SK-N-SH (cell line): ENCODE results near the gene PAPLN. TPM values are rescaled to one million over a fixed set of nuclear protein-coding genes. Genes with fewer than 3 reads are reported as not detected.

Experiments
- CTCF ChIA-PET: fragments of 300-600, 350-600 bp; formaldehyde crosslinking; extraction: SDS; loops from one replicate; lab custom pipeline; 2021; lab: Yijun Ruan, JAX
- POLR2A ChIA-PET: fragments of 350-600 bp; sonication (Branson Sonifier 250); formaldehyde crosslinking; extraction: SDS; loops from one replicate; lab custom pipeline; 2020; ENCODE audit warnings: antibody characterized with exemption, inconsistent platforms; lab: Yijun Ruan, JAX
- DNase-seq: peaks from one replicate; pipeline ENCODE4 v3.0.0; 2012
- H2AFZ ChIP-seq: fragments of 200-600 bp; sonication (generic); 2 replicates; pipeline ENCODE4 v1.8.1; 2016; ENCODE audit warnings: antibody characterized with exemption, mild to moderate bottlenecking, low read depth
- H3F3A ChIP-seq: fragments of 200-600 bp; sonication (generic); replicated peaks from 2 replicates; pipeline ENCODE3; 2016; ENCODE audit warnings: antibody characterized with exemption, mild to moderate bottlenecking; ENCODE audit not compliant: insufficient read depth
- H3K27ac ChIP-seq, 2 experiments: fragments of 200-500 bp in 1 of 2; fragments of 200-600 bp in 1 of 2; sonication (Bioruptor generic) in 1 of 2; sonication (generic), shearing (Covaris generic) in 1 of 2; 2 replicates each; pipeline versions ENCODE4 v1.5.1 to v1.6.1; 2014 to 2016; ENCODE audit warnings: low read depth in 2 of 2, inconsistent platforms in 1 of 2, low read length in 1 of 2, mild to moderate bottlenecking in 1 of 2, mixed read lengths in 1 of 2
- H3K27me3 ChIP-seq: fragments of 200-600 bp; sonication (generic), shearing (Covaris generic); 2 replicates; pipeline ENCODE4 v1.6.1; 2016; ENCODE audit warnings: mixed run types; ENCODE audit not compliant: insufficient read depth
- H3K36me3 ChIP-seq, 2 experiments: fragments of 200-500 bp in 1 of 2; fragments of 200-600 bp in 1 of 2; sonication (Bioruptor generic) in 1 of 2; sonication (generic) in 1 of 2; replicated peaks in 1 of 2; 2 replicates each; pipeline versions ENCODE3 to v1.5.1; 2014 to 2016; ENCODE audit warnings: low read length in 1 of 2, mild to moderate bottlenecking in 1 of 2; ENCODE audit not compliant: insufficient read depth in 2 of 2, control insufficient read depth in 1 of 2
- H3K4me1 ChIP-seq, 2 experiments: fragments of 200-500 bp in 1 of 2; fragments of 200-600 bp in 1 of 2; sonication (Bioruptor generic) in 1 of 2; sonication (generic), shearing (Covaris generic) in 1 of 2; 2 replicates each; pipeline versions ENCODE4 v1.5.1 to v1.6.1; 2014 to 2016; ENCODE audit warnings: low read depth in 1 of 2, low read length in 1 of 2, mixed run types in 1 of 2; ENCODE audit not compliant: insufficient read depth in 2 of 2, control insufficient read depth in 1 of 2
- H3K4me2 ChIP-seq: fragments of 200-600 bp; sonication (generic), shearing (Covaris generic); 2 replicates; pipeline ENCODE4 v1.6.1; 2017; ENCODE audit warnings: mixed run types
- H3K4me3 ChIP-seq, 2 experiments: fragments of 200-500 bp in 1 of 2; fragments of 200-600 bp in 1 of 2; sonication (Bioruptor generic) in 1 of 2; sonication (generic), shearing (Covaris generic) in 1 of 2; 2 replicates each; pipeline versions ENCODE4 v1.5.1 to v1.8.1; 2014 to 2016; ENCODE audit warnings: low read depth in 2 of 2, inconsistent platforms in 1 of 2, low read length in 1 of 2, mild to moderate bottlenecking in 1 of 2, mixed read lengths in 1 of 2, moderate library complexity in 1 of 2
- H3K79me2 ChIP-seq: fragments of 200-600 bp; sonication (generic); 2 replicates; pipeline ENCODE4 v1.8.1; 2017; ENCODE audit warnings: mild to moderate bottlenecking; ENCODE audit not compliant: insufficient read depth
- H3K9ac ChIP-seq: fragments of 200-600 bp; sonication (generic); 2 replicates; pipeline ENCODE4 v1.6.1; 2017; ENCODE audit warnings: mixed run types
- H3K9me2 ChIP-seq: fragments of 200-600 bp; sonication (generic); 2 replicates; pipeline ENCODE4 v1.6.1; 2017; ENCODE audit warnings: mixed run types
- H3K9me3 ChIP-seq: fragments of 200-600 bp; sonication (generic); 2 replicates; pipeline ENCODE4 v1.6.1; 2017; ENCODE audit warnings: mixed run types, mild to moderate bottlenecking, moderate library complexity
- H4K20me1 ChIP-seq: fragments of 200-600 bp; sonication (generic); 2 replicates; pipeline ENCODE4 v1.6.1; 2017; ENCODE audit warnings: mild to moderate bottlenecking, mixed run types; ENCODE audit not compliant: insufficient read depth
- ELF1 ChIP-seq: IDR thresholded peaks from 2 replicates; pipeline ENCODE4 v1.4.0; 2012
- EZH2phosphoT487 ChIP-seq: fragments of 200-600 bp; sonication (generic); IDR thresholded peaks from 2 replicates; pipeline ENCODE4 v1.6.1; 2017; ENCODE audit warnings: low read depth, mixed run types, mild to moderate bottlenecking, antibody characterized with exemption, moderate library complexity, borderline replicate concordance
- FOSL2 ChIP-seq: IDR thresholded peaks from 2 replicates; pipeline ENCODE4 v1.4.0; 2012; ENCODE audit warnings: low read depth, mild to moderate bottlenecking, moderate library complexity, borderline replicate concordance
- JUND ChIP-seq: IDR thresholded peaks from 2 replicates; pipeline ENCODE4 v1.4.0; 2012
- MEF2A ChIP-seq: IDR thresholded peaks from 2 replicates; pipeline ENCODE4 v1.4.0; 2012; ENCODE audit warnings: low read depth, borderline replicate concordance
- RAD21 ChIP-seq: IDR thresholded peaks from 2 replicates; pipeline ENCODE4 v1.6.1; 2012; ENCODE audit warnings: mild to moderate bottlenecking, low read length
- RCOR1 ChIP-seq: fragments of 150-350 bp; IDR thresholded peaks from 2 replicates; pipeline ENCODE4 v1.6.1; 2017; ENCODE audit warnings: antibody characterized with exemption, low read length
- SIN3A ChIP-seq: IDR thresholded peaks from 2 replicates; pipeline ENCODE4 v1.6.1; 2012; ENCODE audit warnings: low read depth, mild to moderate bottlenecking, low read length, moderate library complexity, borderline replicate concordance
- WGBS: methylation state at CpG from one replicate; pipeline ENCODE4 v1.1.6; 2017; ENCODE audit warnings: low lambda C conversion rate; 5-methylcytosine and 5-hydroxymethylcytosine counted together
- polyA plus RNA-seq, 3 experiments: library from polyadenylated mRNA; depleted of rRNA; stranded (reverse); fragments of >200 nt; gene quantifications; 2 replicates each; pipeline ENCODE4 v1.2.3, GENCODE V29; 2012
- TF ChIP-seq, protein P1 (sequence below): IDR thresholded peaks from 2 replicates; pipeline ENCODE4 v1.4.0; 2012; ENCODE audit warnings: low read depth
- TF ChIP-seq, protein P2 (sequence below): IDR thresholded peaks from 2 replicates; pipeline ENCODE4; 2012
- TF ChIP-seq, protein P3 (sequence below): IDR thresholded peaks from 2 replicates; pipeline ENCODE4 v1.4.0; 2012; ENCODE audit warnings: low read depth, borderline replicate concordance

The PAPLN gene
- polyA plus RNA-seq, 1 of the 3 experiments (the other 2 are of a cell fraction) = 0.13 TPM

DNA sequence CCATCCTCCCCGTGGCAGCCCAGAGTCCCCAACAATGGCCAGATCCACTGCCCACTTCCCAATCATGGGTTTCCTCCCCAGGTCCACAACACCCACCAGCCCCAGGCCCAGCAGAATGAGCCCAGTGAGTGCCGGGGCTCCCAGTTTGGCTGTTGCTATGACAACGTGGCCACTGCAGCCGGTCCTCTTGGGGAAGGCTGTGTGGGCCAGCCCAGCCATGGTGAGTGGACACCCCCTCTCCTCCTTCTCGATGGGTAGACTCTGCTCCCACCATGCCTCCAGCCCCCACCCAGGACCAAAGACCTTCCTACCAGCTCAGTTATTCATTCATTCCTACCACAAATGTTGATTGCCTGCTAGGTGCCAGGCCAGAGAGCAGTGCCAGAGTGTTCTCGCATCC lies 23.8 kb downstream of the PAPLN start:
- no peak overlapping the region for H3K27ac ChIP-seq
- H3K36me3 ChIP-seq = no peaks in the 10 kb centered on the region
- ChIA-PET POLR2A (no interaction called here), CTCF (interaction anchor here (0.9 to 1.1 kb wide), 2 partner anchors 211 to 216 kb away, joined by 3 read pairs; no protein-coding TSS in a partner anchor)
- H3K4me2 ChIP-seq = no peak overlapping the region
- DNase-seq = no peak
- TF ChIP-seq JUND = no peak
- TF ChIP-seq, protein P1, sequence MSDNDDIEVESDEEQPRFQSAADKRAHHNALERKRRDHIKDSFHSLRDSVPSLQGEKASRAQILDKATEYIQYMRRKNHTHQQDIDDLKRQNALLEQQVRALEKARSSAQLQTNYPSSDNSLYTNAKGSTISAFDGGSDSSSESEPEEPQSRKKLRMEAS = no peak
- H3F3A ChIP-seq = no peaks in the 10 kb centered on the region
- H3K4me1 ChIP-seq = peaks cover 0 to 6% of the 10 kb centered on the region in 2 experiments; a peak in 1 of 4 replicates
- no peaks in the 10 kb centered on the region for H4K20me1 ChIP-seq
- H3K79me2 ChIP-seq = no peaks in the 10 kb centered on the region
- no peaks in the 10 kb centered on the region for H3K9me2 ChIP-seq
- no peak overlapping the region for H3K9ac ChIP-seq
- no peak overlapping the region for H2AFZ ChIP-seq
- H3K9me3 ChIP-seq = no peaks in the 10 kb centered on the region
- H3K27me3 ChIP-seq = no peaks in the 10 kb centered on the region
- WGBS = 100% methylated on average over 1 of the region's 6 CpGs
- no peak overlapping the region for H3K4me3 ChIP-seq

DNA sequence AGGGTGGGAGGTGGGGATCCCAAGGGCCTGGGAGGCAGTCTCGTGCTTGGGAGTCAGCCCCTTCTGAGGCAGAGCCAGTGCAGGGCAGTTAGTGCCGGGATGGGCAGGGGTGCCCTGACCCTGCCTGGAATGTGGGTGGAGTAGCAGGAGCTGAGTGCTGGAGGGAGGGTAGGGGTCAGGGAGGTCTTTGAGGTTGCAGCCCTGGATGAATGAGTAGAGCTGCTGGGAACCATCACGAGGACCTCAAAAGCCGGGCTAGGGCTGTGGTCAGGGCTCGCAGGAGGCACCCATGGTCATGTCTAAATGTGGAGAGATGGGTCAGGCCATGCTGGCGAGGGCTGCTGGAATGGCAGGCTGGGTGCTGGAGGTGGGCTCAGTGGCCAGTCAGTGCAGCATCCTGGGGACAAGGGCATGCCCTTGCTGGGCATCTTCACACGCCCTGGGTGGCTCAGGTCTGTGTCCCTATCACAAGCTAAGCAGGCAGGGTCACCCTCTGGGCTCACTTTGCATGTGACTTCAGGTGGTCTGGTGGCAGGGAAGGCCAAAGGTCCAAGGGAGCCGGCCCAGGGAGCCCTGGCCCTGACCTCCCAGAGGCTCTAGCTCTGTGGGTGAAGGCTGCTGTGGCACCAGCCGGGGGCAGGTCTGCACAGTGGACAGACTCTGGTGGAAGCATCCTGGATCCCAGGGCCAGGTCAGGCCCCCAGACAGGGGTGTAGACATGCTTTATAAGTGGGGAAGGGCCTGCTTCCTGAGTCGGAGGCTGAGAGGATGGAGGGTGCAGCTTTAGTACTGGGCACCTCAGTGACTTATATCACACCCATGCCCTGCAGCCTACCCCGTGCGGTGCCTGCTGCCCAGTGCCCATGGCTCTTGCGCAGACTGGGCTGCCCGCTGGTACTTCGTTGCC lies 24.5 kb downstream of the PAPLN start:
- H3K4me1 ChIP-seq = peaks cover 0 to 6% of the 10 kb centered on the region in 2 experiments; a peak in 1 of 4 replicates
- POLR2A ChIA-PET = no interaction called here
- DNase-seq = peak; percentile 29
- H3K36me3 ChIP-seq = no peaks in the 10 kb centered on the region
- CTCF ChIA-PET = interaction anchor here (0.9 kb wide), 1 partner anchor 210 kb away, joined by 3 read pairs; no protein-coding TSS in a partner anchor
- H3K9me3 ChIP-seq = no peaks in the 10 kb centered on the region
- H3K27ac ChIP-seq = no peak overlapping the region
- H2AFZ ChIP-seq = no peak overlapping the region
- H3K79me2 ChIP-seq = no peaks in the 10 kb centered on the region
- H3K4me3 ChIP-seq = no peak overlapping the region
- no peak overlapping the region for H3K9ac ChIP-seq
- TF ChIP-seq RCOR1 (no peak), RAD21 (no peak), FOSL2 (no peak), ELF1 (no peak), MEF2A (no peak), SIN3A (no peak), EZH2phosphoT487 (no peak)
- TF ChIP-seq, protein P2, sequence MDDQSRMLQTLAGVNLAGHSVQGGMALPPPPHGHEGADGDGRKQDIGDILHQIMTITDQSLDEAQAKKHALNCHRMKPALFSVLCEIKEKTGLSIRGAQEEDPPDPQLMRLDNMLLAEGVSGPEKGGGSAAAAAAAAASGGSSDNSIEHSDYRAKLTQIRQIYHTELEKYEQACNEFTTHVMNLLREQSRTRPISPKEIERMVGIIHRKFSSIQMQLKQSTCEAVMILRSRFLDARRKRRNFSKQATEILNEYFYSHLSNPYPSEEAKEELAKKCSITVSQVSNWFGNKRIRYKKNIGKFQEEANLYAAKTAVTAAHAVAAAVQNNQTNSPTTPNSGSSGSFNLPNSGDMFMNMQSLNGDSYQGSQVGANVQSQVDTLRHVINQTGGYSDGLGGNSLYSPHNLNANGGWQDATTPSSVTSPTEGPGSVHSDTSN = no peak
- TF ChIP-seq, protein P3, sequence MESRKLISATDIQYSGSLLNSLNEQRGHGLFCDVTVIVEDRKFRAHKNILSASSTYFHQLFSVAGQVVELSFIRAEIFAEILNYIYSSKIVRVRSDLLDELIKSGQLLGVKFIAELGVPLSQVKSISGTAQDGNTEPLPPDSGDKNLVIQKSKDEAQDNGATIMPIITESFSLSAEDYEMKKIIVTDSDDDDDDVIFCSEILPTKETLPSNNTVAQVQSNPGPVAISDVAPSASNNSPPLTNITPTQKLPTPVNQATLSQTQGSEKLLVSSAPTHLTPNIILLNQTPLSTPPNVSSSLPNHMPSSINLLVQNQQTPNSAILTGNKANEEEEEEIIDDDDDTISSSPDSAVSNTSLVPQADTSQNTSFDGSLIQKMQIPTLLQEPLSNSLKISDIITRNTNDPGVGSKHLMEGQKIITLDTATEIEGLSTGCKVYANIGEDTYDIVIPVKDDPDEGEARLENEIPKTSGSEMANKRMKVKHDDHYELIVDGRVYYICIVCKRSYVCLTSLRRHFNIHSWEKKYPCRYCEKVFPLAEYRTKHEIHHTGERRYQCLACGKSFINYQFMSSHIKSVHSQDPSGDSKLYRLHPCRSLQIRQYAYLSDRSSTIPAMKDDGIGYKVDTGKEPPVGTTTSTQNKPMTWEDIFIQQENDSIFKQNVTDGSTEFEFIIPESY = no peak
- H3K9me2 ChIP-seq = no peaks in the 10 kb centered on the region
- WGBS = 79% methylated on average over 4 of the region's 15 CpGs
- no peaks in the 10 kb centered on the region for H3K27me3 ChIP-seq
- H4K20me1 ChIP-seq = no peaks in the 10 kb centered on the region
- H3K4me2 ChIP-seq = no peak overlapping the region
- H3F3A ChIP-seq = no peaks in the 10 kb centered on the region
